ENCODE results near the gene NELFE.
"Not testable (repeated sequence)": the region's sequence is repeated elsewhere in the genome, so short reads cannot be mapped to it uniquely, and the experiment has no call there.

NELFE gene

DNA sequence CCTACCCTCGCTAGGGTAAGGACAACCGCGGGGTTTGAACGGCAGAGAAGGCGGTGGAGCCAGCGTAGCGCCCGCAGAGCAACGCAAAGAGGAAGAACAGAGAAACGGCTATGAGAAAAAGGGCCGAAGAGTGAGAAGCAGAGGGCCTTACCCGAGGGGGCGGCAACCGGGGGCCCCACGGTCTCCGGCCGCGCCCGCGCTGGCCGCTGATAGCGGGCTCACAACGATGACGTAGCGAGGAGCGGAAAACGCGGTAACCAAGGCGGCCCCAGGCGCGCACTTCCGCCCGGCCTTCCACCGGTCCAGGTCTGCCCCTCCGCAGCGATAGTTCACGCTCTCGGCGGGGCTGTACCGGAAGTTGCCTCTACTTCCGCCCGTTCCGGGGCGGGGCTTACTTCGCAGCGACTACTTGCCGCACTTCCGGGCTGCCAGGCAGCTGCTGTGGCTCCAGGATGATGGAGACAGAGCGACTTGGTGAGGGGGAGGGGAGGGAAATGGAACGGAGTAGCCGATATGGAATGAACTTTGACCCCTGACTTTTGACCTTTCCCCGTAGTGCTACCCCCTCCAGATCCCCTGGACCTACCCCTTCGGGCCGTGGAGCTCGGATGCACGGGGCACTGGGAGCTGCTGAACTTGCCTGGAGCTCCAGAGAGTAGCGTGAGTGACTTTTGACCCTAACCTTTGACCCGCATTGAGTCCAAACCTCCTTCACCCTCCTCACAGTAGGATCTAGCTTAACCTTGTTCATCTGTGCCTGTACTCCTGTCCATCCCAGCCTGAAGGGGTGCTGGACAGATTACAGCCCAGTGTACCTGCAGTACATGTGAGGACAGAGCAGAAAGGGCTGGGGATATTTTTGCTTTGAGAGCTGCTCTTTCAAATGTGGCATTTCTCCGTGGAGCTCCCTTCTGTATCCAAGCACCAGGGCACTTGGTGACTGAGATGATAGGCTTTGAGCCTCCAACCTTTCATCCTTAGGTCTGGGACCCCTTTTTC is at the start of gene NELFE, which contains the start of gene SKIC2:
Gene NELFE (minus strand): TSS at position 231 of the 999 bp plus-strand sequence. CDS start 525 bp downstream, outside the sequence.
Gene SKIC2 (plus strand): TSS at position 435 of the 999 bp plus-strand sequence. CDS start 18 bp downstream, at position 453.
- Histone ChIP-seq H3K9ac (ENCODE audit: low read depth in 1 of 2, low read length in 2 of 2) (peak within 1 kb of the TSS; percentile 94 to 98), H3K9me3 (ENCODE audit: control insufficient read depth in 2 of 2, low read length in 2 of 2) (no peaks in the 10 kb centered on the region), H3K27ac (ENCODE audit: low read depth in 2 of 2, low read length in 2 of 2) (peak within 1 kb of the TSS; percentile 80 to 87), H3K36me3 (ENCODE audit: control insufficient read depth in 2 of 2, insufficient read depth in 2 of 2, low read length in 2 of 2) (peaks cover 51 to 56% of the 10 kb centered on the region in 2 donors), H3K4me1 (ENCODE audit: control insufficient read depth in 2 of 2, insufficient read depth in 2 of 2, low read length in 2 of 2) (peaks cover 14 to 17% of the 10 kb centered on the region in 2 donors), H3K27me3 (ENCODE audit: control insufficient read depth in 2 of 2, insufficient read depth in 2 of 2, low read length in 2 of 2) (no peaks in the 10 kb centered on the region), H3K4me3 (ENCODE audit: low read length in 2 of 2) (peak within 1 kb of the TSS; percentile 90 to 99)

DNA sequence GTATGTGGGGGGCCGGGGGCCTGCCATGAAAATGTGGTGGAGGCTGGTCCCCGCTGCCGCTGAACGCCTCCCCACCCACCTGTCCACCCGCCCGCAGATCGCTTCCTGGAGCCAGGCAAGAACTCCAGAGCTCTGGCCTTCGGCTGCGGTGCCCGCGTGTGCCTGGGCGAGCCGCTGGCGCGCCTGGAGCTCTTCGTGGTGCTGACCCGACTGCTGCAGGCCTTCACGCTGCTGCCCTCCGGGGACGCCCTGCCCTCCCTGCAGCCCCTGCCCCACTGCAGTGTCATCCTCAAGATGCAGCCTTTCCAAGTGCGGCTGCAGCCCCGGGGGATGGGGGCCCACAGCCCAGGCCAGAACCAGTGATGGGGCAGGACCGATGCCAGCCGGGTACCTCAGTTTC is 49.3 kb upstream of the NELFE start:
- not testable (repeated sequence) for H3K4me3 ChIP-seq (ENCODE audit: low read length in 2 of 2); H3K9ac ChIP-seq (ENCODE audit: low read depth in 1 of 2, low read length in 2 of 2); H3K27me3 ChIP-seq (ENCODE audit: control insufficient read depth in 2 of 2, insufficient read depth in 2 of 2, low read length in 2 of 2); H3K27ac ChIP-seq (ENCODE audit: low read depth in 2 of 2, low read length in 2 of 2); H3K9me3 ChIP-seq (ENCODE audit: control insufficient read depth in 2 of 2, low read length in 2 of 2); H3K4me1 ChIP-seq (ENCODE audit: control insufficient read depth in 2 of 2, insufficient read depth in 2 of 2, low read length in 2 of 2); H3K36me3 ChIP-seq (ENCODE audit: control insufficient read depth in 2 of 2, insufficient read depth in 2 of 2, low read length in 2 of 2)

DNA sequence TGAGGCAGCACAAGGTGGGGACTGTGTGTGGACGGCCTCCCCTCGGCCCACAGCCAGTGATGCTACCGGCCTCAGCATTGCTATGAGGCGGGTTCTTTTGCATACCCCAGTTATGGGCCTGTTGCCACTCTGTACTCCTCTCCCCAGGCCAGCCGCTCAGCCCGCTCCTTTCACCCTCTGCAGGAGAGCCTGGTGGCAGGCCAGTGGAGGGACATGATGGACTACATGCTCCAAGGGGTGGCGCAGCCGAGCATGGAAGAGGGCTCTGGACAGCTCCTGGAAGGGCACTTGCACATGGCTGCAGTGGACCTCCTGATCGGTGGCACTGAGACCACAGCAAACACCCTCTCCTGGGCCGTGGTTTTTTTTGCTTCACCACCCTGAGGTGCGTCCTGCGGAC is 48.3 kb upstream of the NELFE start:
- H3K4me3 ChIP-seq (ENCODE audit: low read length in 2 of 2); H3K4me1 ChIP-seq (ENCODE audit: control insufficient read depth in 2 of 2, insufficient read depth in 2 of 2, low read length in 2 of 2); H3K9me3 ChIP-seq (ENCODE audit: control insufficient read depth in 2 of 2, low read length in 2 of 2); H3K27ac ChIP-seq (ENCODE audit: low read depth in 2 of 2, low read length in 2 of 2); H3K36me3 ChIP-seq (ENCODE audit: control insufficient read depth in 2 of 2, insufficient read depth in 2 of 2, low read length in 2 of 2); H3K9ac ChIP-seq (ENCODE audit: low read depth in 1 of 2, low read length in 2 of 2); H3K27me3 ChIP-seq (ENCODE audit: control insufficient read depth in 2 of 2, insufficient read depth in 2 of 2, low read length in 2 of 2): not testable (repeated sequence)

DNA sequence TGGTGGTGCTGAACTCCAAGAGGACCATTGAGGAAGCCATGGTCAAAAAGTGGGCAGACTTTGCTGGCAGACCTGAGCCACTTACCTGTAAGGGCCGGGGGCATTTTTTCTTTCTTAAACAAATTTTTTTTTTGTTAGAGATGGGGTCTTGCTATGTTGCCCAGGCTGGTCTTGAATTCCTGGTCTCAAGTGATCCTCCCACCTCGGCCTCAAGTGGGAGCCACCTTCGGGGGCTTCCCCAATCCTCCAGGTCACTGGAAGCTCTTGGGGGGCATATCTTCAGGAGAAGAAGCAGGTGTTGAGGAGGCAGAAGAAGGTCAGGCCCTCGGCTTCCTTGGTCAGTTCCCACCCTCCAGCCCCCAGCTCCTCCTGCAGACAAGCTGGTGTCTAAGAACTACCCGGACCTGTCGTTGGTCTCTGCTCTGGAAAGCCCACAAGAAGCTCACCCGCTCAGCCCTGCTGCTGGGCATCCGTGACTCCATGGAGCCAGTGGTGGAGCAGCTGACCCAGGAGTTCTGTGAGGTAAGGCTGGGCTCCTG is 47.3 kb upstream of the NELFE start:
- not testable (repeated sequence) for H3K27me3 ChIP-seq (ENCODE audit: control insufficient read depth in 2 of 2, insufficient read depth in 2 of 2, low read length in 2 of 2); H3K36me3 ChIP-seq (ENCODE audit: control insufficient read depth in 2 of 2, insufficient read depth in 2 of 2, low read length in 2 of 2); H3K4me1 ChIP-seq (ENCODE audit: control insufficient read depth in 2 of 2, insufficient read depth in 2 of 2, low read length in 2 of 2); H3K4me3 ChIP-seq (ENCODE audit: low read length in 2 of 2); H3K27ac ChIP-seq (ENCODE audit: low read depth in 2 of 2, low read length in 2 of 2); H3K9ac ChIP-seq (ENCODE audit: low read depth in 1 of 2, low read length in 2 of 2); H3K9me3 ChIP-seq (ENCODE audit: control insufficient read depth in 2 of 2, low read length in 2 of 2)

DNA sequence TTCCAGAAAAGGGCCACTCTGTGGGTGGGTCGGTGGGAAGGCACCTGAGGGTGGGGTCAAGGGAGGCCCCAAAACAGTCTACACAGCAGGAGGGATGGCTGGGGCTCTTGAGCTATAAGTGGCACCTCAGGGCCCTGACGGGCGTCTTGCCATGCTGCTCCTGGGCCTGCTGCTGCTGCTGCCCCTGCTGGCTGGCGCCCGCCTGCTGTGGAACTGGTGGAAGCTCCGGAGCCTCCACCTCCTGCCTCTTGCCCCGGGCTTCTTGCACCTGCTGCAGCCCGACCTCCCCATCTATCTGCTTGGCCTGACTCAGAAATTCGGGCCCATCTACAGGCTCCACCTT is 46.7 kb upstream of the NELFE start:
- H3K9me3 ChIP-seq (ENCODE audit: control insufficient read depth in 2 of 2, low read length in 2 of 2); H3K9ac ChIP-seq (ENCODE audit: low read depth in 1 of 2, low read length in 2 of 2); H3K27me3 ChIP-seq (ENCODE audit: control insufficient read depth in 2 of 2, insufficient read depth in 2 of 2, low read length in 2 of 2); H3K36me3 ChIP-seq (ENCODE audit: control insufficient read depth in 2 of 2, insufficient read depth in 2 of 2, low read length in 2 of 2); H3K27ac ChIP-seq (ENCODE audit: low read depth in 2 of 2, low read length in 2 of 2); H3K4me1 ChIP-seq (ENCODE audit: control insufficient read depth in 2 of 2, insufficient read depth in 2 of 2, low read length in 2 of 2); H3K4me3 ChIP-seq (ENCODE audit: low read length in 2 of 2): not testable (repeated sequence)

DNA sequence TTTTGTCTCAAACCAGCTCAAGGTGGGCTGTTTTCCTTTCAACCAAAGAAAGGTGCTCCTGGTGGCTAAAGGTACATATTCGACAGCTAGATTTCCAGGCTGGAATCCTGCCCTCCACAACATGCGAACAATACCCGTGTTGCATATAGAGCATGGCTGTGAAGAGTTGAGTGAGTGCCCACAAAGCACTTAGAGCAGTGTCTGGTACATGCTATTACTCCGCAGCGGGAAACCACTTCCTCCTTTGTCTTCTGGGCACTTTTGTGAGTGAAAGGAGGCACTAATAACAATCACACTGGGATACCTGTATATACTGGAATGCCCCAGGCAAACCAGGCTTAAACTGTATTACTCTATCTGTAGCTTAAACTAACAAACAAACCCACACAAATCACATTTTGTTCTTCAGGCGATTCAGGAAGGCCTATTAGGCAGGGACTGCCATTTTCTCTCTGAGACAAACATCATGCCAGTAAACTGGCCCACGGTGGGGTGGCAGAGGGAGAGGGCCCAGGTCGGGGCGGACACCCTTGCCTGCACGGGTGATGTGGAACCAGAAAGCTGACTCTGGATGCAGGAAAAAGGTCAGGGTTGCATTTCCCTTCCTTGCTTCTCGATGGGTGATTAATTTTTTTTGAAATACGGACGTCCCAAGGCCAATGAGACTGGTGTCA is 46.2 kb upstream of the NELFE start:
- not testable (repeated sequence) for H3K4me1 ChIP-seq (ENCODE audit: control insufficient read depth in 2 of 2, insufficient read depth in 2 of 2, low read length in 2 of 2); H3K9me3 ChIP-seq (ENCODE audit: control insufficient read depth in 2 of 2, low read length in 2 of 2); H3K4me3 ChIP-seq (ENCODE audit: low read length in 2 of 2); H3K9ac ChIP-seq (ENCODE audit: low read depth in 1 of 2, low read length in 2 of 2); H3K27ac ChIP-seq (ENCODE audit: low read depth in 2 of 2, low read length in 2 of 2); H3K36me3 ChIP-seq (ENCODE audit: control insufficient read depth in 2 of 2, insufficient read depth in 2 of 2, low read length in 2 of 2); H3K27me3 ChIP-seq (ENCODE audit: control insufficient read depth in 2 of 2, insufficient read depth in 2 of 2, low read length in 2 of 2)

- not testable (repeated sequence) for H3K27me3 ChIP-seq (ENCODE audit: control insufficient read depth in 2 of 2, insufficient read depth in 2 of 2, low read length in 2 of 2); H3K27ac ChIP-seq (ENCODE audit: low read depth in 2 of 2, low read length in 2 of 2); H3K4me3 ChIP-seq (ENCODE audit: low read length in 2 of 2); H3K9ac ChIP-seq (ENCODE audit: low read depth in 1 of 2, low read length in 2 of 2); H3K36me3 ChIP-seq (ENCODE audit: control insufficient read depth in 2 of 2, insufficient read depth in 2 of 2, low read length in 2 of 2); H3K4me1 ChIP-seq (ENCODE audit: control insufficient read depth in 2 of 2, insufficient read depth in 2 of 2, low read length in 2 of 2); H3K9me3 ChIP-seq (ENCODE audit: control insufficient read depth in 2 of 2, low read length in 2 of 2)
These were observed 45.6 kb upstream of the NELFE start for GRCh38 chr6:32004393-32004792.

DNA sequence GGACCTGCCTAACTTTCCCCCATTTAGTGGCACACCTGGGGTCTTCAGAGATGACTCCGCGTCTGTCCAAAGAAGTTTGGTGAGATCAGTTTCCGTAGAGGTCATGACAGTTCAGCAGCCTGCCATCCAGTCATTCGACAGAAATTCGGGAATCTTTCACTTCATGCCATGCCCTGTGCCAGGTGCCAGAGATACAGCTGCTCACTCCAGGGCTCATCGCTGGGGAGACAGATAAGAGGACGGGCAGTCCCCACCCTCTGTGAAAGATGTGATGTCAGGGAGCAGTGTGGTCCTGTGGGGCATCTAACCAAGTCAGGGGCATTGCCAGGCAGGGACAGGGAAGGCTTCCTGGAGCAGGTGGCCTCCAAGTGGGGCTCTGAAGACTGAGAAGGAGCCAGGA is 44.5 kb upstream of the NELFE start:
- H3K27ac ChIP-seq (ENCODE audit: low read depth in 2 of 2, low read length in 2 of 2); H3K27me3 ChIP-seq (ENCODE audit: control insufficient read depth in 2 of 2, insufficient read depth in 2 of 2, low read length in 2 of 2); H3K4me1 ChIP-seq (ENCODE audit: control insufficient read depth in 2 of 2, insufficient read depth in 2 of 2, low read length in 2 of 2); H3K9ac ChIP-seq (ENCODE audit: low read depth in 1 of 2, low read length in 2 of 2); H3K36me3 ChIP-seq (ENCODE audit: control insufficient read depth in 2 of 2, insufficient read depth in 2 of 2, low read length in 2 of 2); H3K4me3 ChIP-seq (ENCODE audit: low read length in 2 of 2); H3K9me3 ChIP-seq (ENCODE audit: control insufficient read depth in 2 of 2, low read length in 2 of 2): not testable (repeated sequence)

GRCh38 chr6:32002546-32003268 is 43.9 kb upstream of the NELFE start:
- not testable (repeated sequence) for H3K4me1 ChIP-seq (ENCODE audit: control insufficient read depth in 2 of 2, insufficient read depth in 2 of 2, low read length in 2 of 2); H3K27ac ChIP-seq (ENCODE audit: low read depth in 2 of 2, low read length in 2 of 2); H3K9me3 ChIP-seq (ENCODE audit: control insufficient read depth in 2 of 2, low read length in 2 of 2); H3K36me3 ChIP-seq (ENCODE audit: control insufficient read depth in 2 of 2, insufficient read depth in 2 of 2, low read length in 2 of 2); H3K27me3 ChIP-seq (ENCODE audit: control insufficient read depth in 2 of 2, insufficient read depth in 2 of 2, low read length in 2 of 2); H3K4me3 ChIP-seq (ENCODE audit: low read length in 2 of 2); H3K9ac ChIP-seq (ENCODE audit: low read depth in 1 of 2, low read length in 2 of 2)

DNA sequence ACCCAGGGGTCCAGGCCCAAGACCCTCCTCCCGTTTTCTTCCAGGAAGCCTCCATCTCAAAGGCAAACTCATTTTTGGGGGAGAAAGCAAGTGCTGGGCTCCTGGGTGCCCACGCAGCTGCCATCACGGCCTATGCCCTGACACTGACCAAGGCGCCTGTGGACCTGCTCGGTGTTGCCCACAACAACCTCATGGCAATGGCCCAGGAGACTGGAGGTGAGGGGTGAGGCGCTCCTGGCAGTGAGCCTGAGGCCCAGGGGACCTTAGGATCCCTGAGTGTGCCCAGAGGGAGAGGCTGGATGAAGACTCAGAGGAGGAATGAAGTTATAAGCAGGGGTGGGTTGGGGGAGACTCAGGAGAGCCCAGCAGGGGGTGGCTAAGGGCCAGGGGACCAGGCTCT is 37.6 kb upstream of the NELFE start:
- not testable (repeated sequence) for H3K36me3 ChIP-seq (ENCODE audit: control insufficient read depth in 2 of 2, insufficient read depth in 2 of 2, low read length in 2 of 2); H3K4me1 ChIP-seq (ENCODE audit: control insufficient read depth in 2 of 2, insufficient read depth in 2 of 2, low read length in 2 of 2); H3K4me3 ChIP-seq (ENCODE audit: low read length in 2 of 2); H3K9ac ChIP-seq (ENCODE audit: low read depth in 1 of 2, low read length in 2 of 2); H3K9me3 ChIP-seq (ENCODE audit: control insufficient read depth in 2 of 2, low read length in 2 of 2); H3K27me3 ChIP-seq (ENCODE audit: control insufficient read depth in 2 of 2, insufficient read depth in 2 of 2, low read length in 2 of 2); H3K27ac ChIP-seq (ENCODE audit: low read depth in 2 of 2, low read length in 2 of 2)

All from mucosa of rectum (tissue), 2 donors.